Stomach (tissue), 4 donors: ENCODE measurements around the gene PDGFD.

ENCODE experiments used
- CTCF ChIP-seq, 7 experiments: fragments of 450-650 bp in 4 of 7; fragments of 200-600 bp in 3 of 7; sonication (generic) in 3 of 7; IDR thresholded peaks; one replicate each; pipeline ENCODE4 v1.5.1; 2016 to 2019; ENCODE audit warnings: antibody characterized with exemption in 7 of 7, control low read depth in 2 of 7, mild to moderate bottlenecking in 1 of 7
- POLR2A ChIP-seq, 4 donors: fragments of 450-650 bp; IDR thresholded peaks; one replicate each; pipeline ENCODE4 v1.6.1; 2016; ENCODE audit warnings: antibody characterized with exemption in 4 of 4, control low read depth in 2 of 4, mild to moderate bottlenecking in 1 of 4, moderate library complexity in 1 of 4

DNA sequence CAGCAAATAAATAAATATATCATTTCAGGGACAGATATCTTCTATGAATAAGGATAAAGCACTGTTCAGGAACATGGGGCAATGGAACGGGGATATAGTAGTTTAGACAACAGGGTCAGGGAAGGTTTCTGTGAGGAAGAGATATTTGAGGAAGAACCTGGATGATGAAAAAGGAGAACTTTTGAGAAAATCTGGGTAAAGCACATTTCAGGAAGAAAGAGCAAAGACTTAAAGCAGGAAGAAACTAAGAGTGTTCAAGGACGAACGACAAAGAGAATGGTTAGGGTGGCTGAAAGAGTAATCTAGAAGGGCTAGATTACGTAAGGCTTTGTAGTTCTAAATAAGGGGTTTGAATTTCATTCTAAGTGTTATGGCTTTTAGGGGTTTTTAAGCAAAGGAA, 114.8 kb downstream of the PDGFD start:
- TF ChIP-seq CTCF (IDR thresholded peaks at IDR 0.05) = no peak
- TF ChIP-seq POLR2A (IDR thresholded peaks at IDR 0.05) = no peak
